MM.1S (cell line): ENCODE results near the gene SLC9A4.

ENCODE experiments used
- DNase-seq: peaks from one replicate; pipeline ENCODE4 v3.0.0-alpha.2; 2015
- H2AFZ ChIP-seq: fragments of 300-600 bp; sonication (generic); 2 replicates; pipeline ENCODE4 v1.6.0; 2016; ENCODE audit warnings: antibody characterized with exemption, low read length
- H3F3A ChIP-seq: fragments of 300-600 bp; sonication (generic); 2 replicates; pipeline ENCODE4 v1.6.1; 2016; ENCODE audit warnings: mild to moderate bottlenecking, antibody characterized with exemption, low read length, moderate library complexity, mixed read lengths; ENCODE audit not compliant: insufficient read depth
- H3K27ac ChIP-seq: fragments of 300-600 bp; sonication (generic); 2 replicates; pipeline ENCODE4 v1.5.1; 2016; ENCODE audit warnings: mild to moderate bottlenecking, low read length
- H3K27me3 ChIP-seq: fragments of 300-600 bp; sonication (generic); replicated peaks from 2 replicates; pipeline ENCODE4 v1.6.0; 2016; ENCODE audit warnings: low read length; ENCODE audit not compliant: insufficient read depth
- H3K36me3 ChIP-seq: fragments of 300-600 bp; sonication (generic); replicated peaks from 2 replicates; pipeline ENCODE4 v1.6.1; 2016; ENCODE audit warnings: mild to moderate bottlenecking, low read length, mixed read lengths; ENCODE audit not compliant: insufficient read depth
- H3K4me1 ChIP-seq: fragments of 300-600 bp; sonication (generic); 2 replicates; pipeline ENCODE4 v1.6.1; 2016; ENCODE audit warnings: low read length, mixed read lengths
- H3K4me2 ChIP-seq: fragments of 300-600 bp; sonication (generic); 2 replicates; pipeline ENCODE4 v1.6.0; 2016; ENCODE audit warnings: low read depth, low read length
- H3K4me3 ChIP-seq: fragments of 300-600 bp; sonication (generic); 2 replicates; pipeline ENCODE4 v1.5.1; 2016; ENCODE audit warnings: low read length, mixed read lengths
- H3K79me2 ChIP-seq: fragments of 300-600 bp; sonication (generic); 2 replicates; pipeline ENCODE4 v1.6.1; 2016; ENCODE audit warnings: mixed run types, low read length, mixed read lengths
- H3K9ac ChIP-seq: fragments of 300-600 bp; sonication (generic); 2 replicates; pipeline ENCODE4 v1.6.1; 2016; ENCODE audit warnings: low read length, mixed read lengths
- H3K9me2 ChIP-seq: fragments of 300-600 bp; sonication (generic); replicated peaks from 2 replicates; pipeline ENCODE4 v1.6.1; 2016; ENCODE audit warnings: mild to moderate bottlenecking, low read length, mixed read lengths; ENCODE audit not compliant: insufficient read depth
- H3K9me3 ChIP-seq: fragments of 300-600 bp; sonication (generic); replicated peaks from 2 replicates; pipeline ENCODE4 v1.6.1; 2016; ENCODE audit warnings: mild to moderate bottlenecking, low read length, mixed read lengths; ENCODE audit not compliant: insufficient read depth
- H4K20me1 ChIP-seq: fragments of 300-600 bp; sonication (generic); 2 replicates; pipeline ENCODE4 v1.6.1; 2016; ENCODE audit warnings: mild to moderate bottlenecking, low read length, moderate library complexity, mixed read lengths; ENCODE audit not compliant: insufficient read depth
- CTCF ChIP-seq: fragments of 300-600 bp; sonication (generic); IDR thresholded peaks from 2 replicates; pipeline ENCODE4 v1.5.1; 2016; ENCODE audit warnings: antibody characterized with exemption, low read length, mixed read lengths
- EZH2 ChIP-seq: fragments of 300-600 bp; sonication (generic); optimal IDR thresholded peaks from 2 replicates; pipeline ENCODE3; 2017; ENCODE audit warnings: low read depth, mild to moderate bottlenecking, antibody characterized with exemption, low read length, mixed read lengths
- EZH2phosphoT487 ChIP-seq: fragments of 300-600 bp; sonication (generic); IDR thresholded peaks from 2 replicates; pipeline ENCODE4 v1.6.1; 2018; ENCODE audit warnings: antibody characterized with exemption, low read length

SLC9A4 gene

GRCh38 chr2:102520801-102521200 lies 47.8 kb downstream of the SLC9A4 start:
- Histone ChIP-seq H3K4me3 (no peak overlapping the region), H3K27me3 (no peaks in the 10 kb centered on the region), H4K20me1 (no peaks in the 10 kb centered on the region), H3K9me2 (no peaks in the 10 kb centered on the region), H3K27ac (no peak overlapping the region), H2AFZ (no peak overlapping the region), H3F3A (no peaks in the 10 kb centered on the region), H3K9me3 (no peaks in the 10 kb centered on the region), H3K79me2 (no peaks in the 10 kb centered on the region), H3K9ac (no peak overlapping the region), H3K36me3 (no peaks in the 10 kb centered on the region), H3K4me2 (no peak overlapping the region), H3K4me1 (no peaks in the 10 kb centered on the region)
- TF ChIP-seq CTCF (no peak), EZH2 (no peak), EZH2phosphoT487 (no peak)
- DNase-seq, result no peak

- Histone ChIP-seq H3K9me3 (no peaks in the 10 kb centered on the region), H3K27me3 (no peaks in the 10 kb centered on the region), H3K27ac (no peak overlapping the region), H3K4me2 (no peak overlapping the region), H3F3A (no peaks in the 10 kb centered on the region), H3K4me3 (no peak overlapping the region), H3K79me2 (no peaks in the 10 kb centered on the region), H2AFZ (no peak overlapping the region), H3K4me1 (no peaks in the 10 kb centered on the region), H3K9ac (no peak overlapping the region), H3K36me3 (no peaks in the 10 kb centered on the region), H3K9me2 (no peaks in the 10 kb centered on the region), H4K20me1 (no peaks in the 10 kb centered on the region)
- no peak for TF ChIP-seq CTCF
- TF ChIP-seq EZH2, result no peak
- TF ChIP-seq EZH2phosphoT487, result no peak
- no peak for DNase-seq
These were observed 49.1 kb downstream of the SLC9A4 start for GRCh38 chr2:102522162-102522561.

GRCh38 chr2:102522890-102523289 lies 49.9 kb downstream of the SLC9A4 start:
- Histone ChIP-seq H2AFZ (no peak overlapping the region), H3K4me1 (no peaks in the 10 kb centered on the region), H3K9me2 (no peaks in the 10 kb centered on the region), H3K79me2 (no peaks in the 10 kb centered on the region), H3K27me3 (no peaks in the 10 kb centered on the region), H3K4me2 (no peak overlapping the region), H4K20me1 (no peaks in the 10 kb centered on the region), H3K4me3 (no peak overlapping the region), H3K9ac (no peak overlapping the region), H3K36me3 (no peaks in the 10 kb centered on the region), H3K27ac (no peak overlapping the region), H3F3A (no peaks in the 10 kb centered on the region), H3K9me3 (no peaks in the 10 kb centered on the region)
- TF ChIP-seq EZH2phosphoT487, result no peak
- TF ChIP-seq CTCF, result no peak
- no peak for TF ChIP-seq EZH2
- DNase-seq, result no peak
